GM13977 (cell line): ENCODE results near the gene RINT1.
"Not testable (repeated sequence)": the region's sequence is repeated elsewhere in the genome, so short reads cannot be mapped to it uniquely, and the experiment has no call there.

Experiments
- DNase-seq: peaks from one replicate; pipeline ENCODE4 v3.0.0; 2012; ENCODE audit warnings: low spot score
- CTCF ChIP-seq: IDR thresholded peaks from 2 replicates; pipeline ENCODE4 v1.5.1; 2012; ENCODE audit warnings: mild to moderate bottlenecking, control low read depth; ENCODE audit not compliant: insufficient read depth; ENCODE audit errors: extremely low read depth, missing control alignments
- in situ Hi-C: fragments of 300-500 bp; cut with MboI; formaldehyde crosslinking; loops from one replicate; pipeline ENCODE4 v1.12.0; 2022; ENCODE audit warnings: low sequenced_read_pairs, low pct_unique_long_range_greater_than_20kb, mixed read lengths, inconsistent platforms; ENCODE audit not compliant: unreplicated experiment

RINT1 gene

GRCh38 chr7:105587909-105588635 is 56.1 kb downstream of the RINT1 start:
- TF ChIP-seq CTCF = no peak
- in situ Hi-C loops = no loop called here
- no peak for DNase-seq

- in situ Hi-C loops = no loop called here
- peak; percentile 66 for TF ChIP-seq CTCF
- peak; percentile 74 for DNase-seq
These were observed 57.5 kb downstream of the RINT1 start for GRCh38 chr7:105589356-105590077.

GRCh38 chr7:105590793-105591192 is 58.8 kb downstream of the RINT1 start:
- no peak for TF ChIP-seq CTCF
- DNase-seq = no peak
- in situ Hi-C loops = no loop called here

GRCh38 chr7:105591522-105591921 is 59.5 kb downstream of the RINT1 start:
- DNase-seq = no peak
- TF ChIP-seq CTCF = no peak
- in situ Hi-C loops = no loop called here

GRCh38 chr7:105594034-105594433 is 62.0 kb downstream of the RINT1 start:
- no peak for TF ChIP-seq CTCF
- no peak for DNase-seq
- in situ Hi-C loops = no loop called here

- no peak for DNase-seq
- TF ChIP-seq CTCF = no peak
- in situ Hi-C loops = no loop called here
These were observed 64.9 kb downstream of the RINT1 start for GRCh38 chr7:105596866-105597265.

GRCh38 chr7:105599080-105599479 is 67.1 kb downstream of the RINT1 start:
- in situ Hi-C loops, DNase-seq: not testable (repeated sequence)
